ENCODE results near the gene CD27.
"Not testable (repeated sequence)": the region's sequence is repeated elsewhere in the genome, so short reads cannot be mapped to it uniquely, and the experiment has no call there.

CD27 gene

DNA sequence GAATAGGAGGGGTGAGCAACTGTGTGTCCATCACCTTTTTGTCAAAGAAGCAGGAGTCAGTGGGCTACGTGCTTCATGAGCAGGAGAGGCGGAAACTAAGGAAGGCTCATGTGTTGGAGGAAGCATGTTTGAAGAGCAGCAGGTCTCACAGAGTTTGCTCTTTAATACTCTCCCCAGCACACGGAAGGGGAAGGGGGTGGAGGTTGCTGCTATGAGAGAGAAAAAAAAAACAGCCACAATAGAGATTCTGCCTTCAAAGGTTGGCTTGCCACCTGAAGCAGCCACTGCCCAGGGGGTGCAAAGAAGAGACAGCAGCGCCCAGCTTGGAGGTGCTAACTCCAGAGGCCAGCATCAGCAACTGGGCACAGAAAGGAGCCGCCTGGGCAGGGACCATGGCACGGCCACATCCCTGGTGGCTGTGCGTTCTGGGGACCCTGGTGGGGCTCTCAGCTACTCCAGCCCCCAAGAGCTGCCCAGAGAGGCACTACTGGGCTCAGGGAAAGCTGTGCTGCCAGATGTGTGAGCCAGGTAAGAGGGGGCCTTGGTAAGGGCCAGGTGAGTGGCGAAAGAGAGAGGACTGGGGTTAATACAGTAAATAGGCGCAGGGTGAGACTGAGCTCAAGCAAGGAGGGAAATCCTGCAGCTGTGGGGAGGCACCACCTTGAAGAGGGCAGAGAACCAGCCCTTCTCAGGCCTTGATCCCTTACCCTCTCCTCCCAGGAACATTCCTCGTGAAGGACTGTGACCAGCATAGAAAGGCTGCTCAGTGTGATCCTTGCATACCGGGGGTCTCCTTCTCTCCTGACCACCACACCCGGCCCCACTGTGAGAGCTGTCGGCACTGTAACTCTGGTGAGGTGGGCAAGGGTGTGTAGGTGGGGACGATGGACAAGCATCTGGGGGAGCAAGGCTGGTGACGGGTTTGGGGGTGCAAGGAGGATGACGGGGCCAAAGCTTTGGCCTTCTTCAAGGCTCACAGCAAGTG is at the start of gene CD27:
TSS of gene CD27 (plus strand) at position 252 of the 985 bp plus-strand sequence. CDS start at position 393, 141 bp downstream.
- no peak for DNase-seq (ENCODE audit: low read depth)

DNA sequence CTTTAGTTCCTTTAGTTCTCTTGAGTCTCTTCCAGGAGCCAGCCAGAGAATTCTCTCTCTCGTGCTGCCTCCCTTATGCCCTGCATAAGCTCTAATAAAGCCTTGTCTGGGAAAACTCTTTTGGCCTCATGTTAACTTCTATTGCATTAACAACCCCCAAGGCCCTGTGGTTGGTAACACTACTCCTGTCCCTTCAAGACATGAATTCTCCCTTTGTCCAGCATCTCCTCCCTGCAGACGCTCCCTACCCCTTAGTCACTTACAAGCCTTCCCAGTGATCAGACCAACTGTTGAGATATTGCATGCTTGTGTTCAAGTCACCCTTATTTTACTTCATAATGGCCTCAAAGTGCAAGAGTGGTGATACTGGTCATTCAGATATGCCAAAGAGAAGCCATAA is 48.7 kb upstream of the CD27 start:
- no peak for DNase-seq (ENCODE audit: low read depth)

DNA sequence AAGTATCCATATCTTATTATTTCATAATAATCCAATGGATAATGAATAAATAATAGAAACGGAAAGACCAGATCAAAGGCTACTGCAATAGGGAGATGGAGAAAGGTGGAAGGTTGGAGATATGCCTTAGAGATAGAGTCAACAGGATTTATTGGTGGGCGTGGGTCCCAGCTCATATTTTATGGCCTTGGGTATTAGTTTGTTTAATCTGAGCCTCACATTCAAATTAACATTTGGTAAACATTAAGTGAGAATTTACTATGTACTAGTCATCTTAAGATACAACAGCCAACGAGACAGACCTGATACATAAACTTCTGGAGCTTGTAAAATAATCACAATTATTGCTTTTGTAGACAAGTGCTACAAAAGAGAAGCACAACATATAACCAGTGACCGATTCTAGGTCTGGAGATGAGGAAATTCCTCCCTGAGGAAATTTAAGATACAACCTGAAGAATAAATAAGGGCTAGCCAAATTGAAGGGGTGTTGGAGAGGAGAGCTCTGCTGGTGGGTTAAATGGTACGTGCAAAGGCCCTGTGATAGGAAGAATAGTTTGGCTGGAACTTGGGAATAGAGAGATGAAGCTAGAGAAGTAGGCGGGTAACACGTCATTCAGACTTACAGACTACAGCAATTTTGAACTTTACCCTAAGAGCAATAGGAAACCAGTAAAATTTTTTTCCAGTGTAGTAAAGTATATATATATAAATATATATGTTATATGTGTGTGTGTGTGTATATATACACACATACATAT is 44.7 kb upstream of the CD27 start:
- no peak for DNase-seq (ENCODE audit: low read depth)

DNA sequence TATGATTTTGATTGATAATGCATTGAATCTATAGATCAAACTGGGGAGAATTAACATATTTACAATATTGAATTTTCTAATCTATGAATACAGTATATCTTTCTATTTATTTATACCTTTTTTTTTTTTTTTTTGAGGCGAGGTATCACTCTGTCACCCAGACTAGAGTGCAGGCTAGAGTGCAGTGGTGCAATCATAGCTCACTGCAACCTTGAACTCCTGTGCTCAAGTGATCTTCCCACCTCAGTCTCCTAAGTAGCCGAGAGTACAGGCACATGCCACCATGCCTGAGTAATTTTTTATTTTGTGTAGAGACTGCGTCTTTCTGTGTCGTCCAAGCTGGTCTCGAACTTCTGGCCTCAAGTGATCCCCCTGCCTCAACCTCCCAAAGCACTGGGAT is 40.4 kb upstream of the CD27 start:
- no peak for DNase-seq (ENCODE audit: low read depth)

DNA sequence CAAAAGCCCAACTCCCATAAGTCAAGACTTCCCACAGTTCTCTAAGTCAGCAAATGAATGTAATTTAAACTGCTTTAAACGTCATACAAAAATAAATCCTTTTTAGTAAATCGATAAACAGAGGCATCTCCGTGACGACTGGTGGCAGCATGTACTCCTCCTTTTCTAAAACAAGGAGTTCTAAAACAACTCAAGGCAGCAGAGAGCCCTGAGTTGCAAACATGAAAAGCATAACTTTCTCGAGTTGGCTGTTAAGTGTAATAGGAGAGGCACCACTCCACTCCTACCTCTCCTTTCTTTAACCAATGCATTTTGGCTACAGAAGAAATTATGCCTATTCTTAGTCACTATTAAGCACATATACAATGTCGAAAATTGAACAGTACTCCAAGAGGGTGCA is 38.8 kb upstream of the CD27 start:
- DNase-seq (ENCODE audit: low read depth) = no peak

DNA sequence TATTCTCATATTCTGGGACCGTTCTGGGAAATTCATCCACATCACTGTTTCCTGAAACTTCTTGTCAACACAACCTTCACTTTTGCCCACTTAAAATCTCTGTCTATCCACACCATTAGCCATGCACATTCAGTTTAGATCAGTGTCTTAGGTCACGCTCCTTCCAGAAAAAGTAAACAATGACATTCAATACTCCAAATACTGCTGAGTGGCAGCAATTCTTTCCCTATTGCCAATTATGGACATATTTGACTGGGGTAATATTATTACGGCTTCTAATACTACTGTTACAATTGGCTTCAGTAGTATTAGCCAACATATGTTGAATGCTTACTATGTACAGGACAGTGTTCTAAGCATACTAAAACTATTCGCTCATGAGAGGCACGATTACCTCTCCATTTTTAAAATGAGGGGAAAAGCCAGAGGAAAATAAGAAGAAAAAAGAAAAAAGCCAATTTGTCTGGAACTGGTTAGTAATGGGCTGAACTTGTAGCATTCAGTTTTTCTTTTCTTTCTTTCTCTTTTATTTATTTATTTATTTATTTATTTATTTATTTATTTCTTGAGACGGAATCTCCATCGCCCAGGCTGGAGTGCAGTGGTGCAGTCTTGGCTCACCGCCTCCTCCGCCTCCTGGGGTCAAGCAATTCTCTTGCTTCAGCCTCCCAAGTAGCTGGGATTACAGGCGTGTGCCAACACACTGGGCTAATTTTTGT is 37.4 kb upstream of the CD27 start:
- DNase-seq (ENCODE audit: low read depth) = no peak

DNA sequence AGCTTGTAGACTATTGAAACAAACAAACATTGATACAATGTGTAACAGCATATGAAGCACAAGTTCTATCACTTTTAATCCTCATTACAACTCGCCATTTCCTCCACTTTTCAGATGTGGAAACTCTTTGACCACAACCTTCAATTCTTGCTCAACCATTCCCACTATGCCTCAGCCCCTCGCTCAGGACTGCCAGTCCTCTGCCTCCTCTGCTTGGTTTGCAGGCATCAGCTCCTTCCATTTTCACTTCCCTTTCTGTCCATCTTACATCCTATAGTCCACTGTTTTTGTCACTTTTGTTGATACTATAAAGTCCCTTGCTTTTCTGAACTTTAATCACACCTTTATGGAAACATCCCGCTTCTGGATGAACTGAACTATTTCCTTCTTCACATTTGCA is 28.2 kb upstream of the CD27 start:
- no peak for DNase-seq (ENCODE audit: low read depth)

DNA sequence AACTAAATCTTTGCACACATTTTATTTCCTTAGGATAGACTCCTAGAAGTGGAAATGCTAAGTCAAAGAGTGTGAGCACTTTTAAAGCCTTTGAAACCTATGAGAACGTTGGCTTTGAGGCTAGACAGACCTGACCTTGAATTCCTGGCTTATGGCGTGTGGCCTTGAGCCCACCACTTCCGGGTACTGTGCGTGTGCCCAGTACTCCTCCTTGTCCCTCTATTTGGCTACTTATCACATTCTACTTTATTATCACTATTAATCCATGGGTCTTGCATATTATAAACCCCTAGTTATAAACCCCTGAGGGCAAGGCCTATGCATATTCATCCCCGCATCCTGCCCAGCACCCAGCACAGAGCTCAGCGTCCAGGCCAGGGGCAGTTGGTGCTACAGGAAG is 26.0 kb upstream of the CD27 start:
- no peak for DNase-seq (ENCODE audit: low read depth)

DNA sequence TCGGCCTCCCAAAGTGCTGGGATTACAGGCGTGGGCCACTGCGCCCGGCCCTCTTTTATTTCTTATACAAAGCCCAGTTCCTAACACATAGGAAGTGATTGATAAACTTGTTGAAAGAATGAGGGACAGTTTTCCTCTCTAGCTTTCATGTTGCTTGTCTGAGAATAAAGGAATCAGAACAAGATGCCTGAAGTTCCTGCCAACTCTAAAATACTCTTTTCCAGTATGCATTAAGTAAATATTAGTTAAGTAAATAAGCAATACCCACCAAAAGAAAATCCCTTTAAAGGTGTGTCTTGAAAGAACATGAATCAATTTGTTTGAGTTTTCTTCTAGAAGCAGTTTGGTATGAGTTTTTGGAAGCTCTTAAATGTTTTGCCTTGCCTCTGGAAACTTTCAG is 24.4 kb upstream of the CD27 start:
- DNase-seq (ENCODE audit: low read depth) = no peak

DNA sequence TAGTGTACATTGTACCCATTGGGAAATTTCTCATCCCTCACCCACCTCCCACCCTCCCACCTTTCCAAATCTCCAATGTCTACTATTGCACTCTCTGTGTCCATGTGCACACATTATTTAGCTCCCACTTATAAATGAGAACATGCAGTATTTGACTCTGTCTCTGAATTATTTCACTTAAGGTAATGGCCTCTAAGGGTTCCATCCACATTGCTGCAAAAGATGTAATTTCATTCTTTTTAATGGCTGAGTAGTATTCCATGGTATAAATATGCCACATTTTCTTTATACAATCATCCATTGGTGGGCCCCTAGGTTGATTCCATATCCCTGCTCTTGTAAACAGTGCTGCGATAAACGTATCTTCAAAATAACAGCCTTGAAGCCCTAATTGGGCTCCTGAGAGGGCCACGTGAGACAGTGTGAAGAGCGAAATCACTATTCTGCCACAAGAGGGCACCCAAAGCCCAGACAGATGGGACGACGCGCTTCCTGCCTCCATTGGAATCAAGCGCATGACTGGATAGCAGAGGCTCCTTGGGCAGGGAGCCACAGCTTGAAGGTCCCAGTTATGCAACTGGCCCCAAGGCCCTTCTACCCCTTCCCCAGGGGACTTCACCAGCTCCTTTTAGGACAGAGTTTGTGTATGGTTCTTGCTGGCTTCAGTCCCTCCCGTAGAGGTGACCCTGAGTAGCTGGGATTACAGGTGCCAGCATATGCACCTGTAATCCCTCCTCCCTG is 21.3 kb upstream of the CD27 start:
- DNase-seq (ENCODE audit: low read depth) = peak; percentile 55

DNA sequence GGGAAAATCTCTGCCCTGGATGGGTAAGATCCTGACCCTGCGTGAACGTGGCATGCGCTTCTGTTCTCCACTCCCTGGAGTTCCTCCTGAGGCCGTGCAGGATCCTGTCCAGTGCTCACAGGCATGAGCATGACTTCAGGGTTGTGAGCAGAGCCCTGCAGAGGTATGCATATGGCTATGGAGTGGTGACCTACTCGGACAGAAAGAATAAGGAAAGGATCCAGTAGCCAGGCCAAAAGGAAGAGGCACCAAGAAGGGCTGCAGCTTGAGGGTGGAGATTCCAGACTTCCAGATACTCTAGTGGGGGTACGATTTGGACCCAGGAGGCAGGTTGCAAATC is 20.8 kb upstream of the CD27 start:
- DNase-seq (ENCODE audit: low read depth) = no peak

DNA sequence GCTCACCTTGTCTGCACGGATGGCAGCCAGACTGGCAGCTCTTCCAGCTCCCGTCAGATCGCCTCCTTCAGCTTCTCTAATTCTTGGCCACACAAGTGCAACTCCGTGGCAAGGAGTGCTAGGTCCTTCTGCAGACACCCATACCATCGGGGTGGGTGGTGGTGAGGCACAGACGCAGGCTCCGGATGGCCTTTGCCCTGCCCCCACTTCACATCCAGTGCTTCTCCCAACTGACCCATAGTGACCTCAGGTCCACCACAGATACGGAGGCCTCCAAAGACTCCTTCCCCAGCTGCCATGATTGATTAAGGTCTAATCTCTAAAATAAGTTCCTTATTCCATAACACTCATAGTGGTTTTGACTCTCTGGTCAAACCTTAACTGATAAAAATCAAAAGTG is 19.9 kb upstream of the CD27 start:
- DNase-seq (ENCODE audit: low read depth) = no peak

DNA sequence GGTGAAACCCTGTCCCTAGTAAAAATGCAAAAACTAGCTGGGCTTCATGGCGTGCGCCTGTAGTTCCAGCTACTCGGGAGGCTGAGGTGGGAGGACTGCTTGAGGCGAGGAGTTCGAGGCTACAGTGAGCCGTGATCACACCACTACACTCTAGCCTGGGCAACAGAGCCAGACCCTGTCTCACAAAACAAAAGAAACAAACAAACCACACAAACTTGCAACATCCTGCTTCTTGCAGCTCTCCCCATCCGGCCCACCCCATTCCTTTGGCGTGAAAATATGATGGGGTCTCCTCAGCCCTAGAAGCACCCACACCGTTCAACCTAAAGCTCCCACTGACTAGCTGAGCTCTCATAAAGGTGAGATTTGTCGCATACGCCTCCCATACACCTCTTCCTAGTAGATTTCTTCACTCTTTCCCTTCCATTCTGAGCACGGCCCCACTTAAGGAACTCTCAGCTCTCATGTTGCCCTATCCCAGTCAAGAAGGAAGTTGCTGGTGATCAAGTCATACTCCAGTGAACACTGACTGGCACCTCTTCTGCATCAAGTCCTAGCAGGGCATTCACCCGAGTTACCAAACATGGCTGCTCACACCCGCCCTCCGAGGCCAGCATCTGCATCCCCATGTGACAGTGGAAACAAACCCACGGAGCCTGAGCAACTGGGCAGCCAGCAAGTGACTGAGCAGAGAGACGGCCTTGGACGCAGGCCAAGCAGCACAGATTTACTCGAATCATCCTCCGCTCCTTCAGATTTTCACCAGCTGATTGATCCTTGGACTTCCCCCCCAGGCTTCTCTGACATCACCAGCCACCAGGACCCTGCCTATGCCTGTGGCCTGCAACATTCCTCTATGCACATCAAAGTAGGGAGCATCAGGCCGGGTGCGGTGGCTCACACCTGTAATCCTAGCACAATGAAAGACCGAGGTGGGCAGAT is 18.9 kb upstream of the CD27 start:
- DNase-seq (ENCODE audit: low read depth) = no peak

DNA sequence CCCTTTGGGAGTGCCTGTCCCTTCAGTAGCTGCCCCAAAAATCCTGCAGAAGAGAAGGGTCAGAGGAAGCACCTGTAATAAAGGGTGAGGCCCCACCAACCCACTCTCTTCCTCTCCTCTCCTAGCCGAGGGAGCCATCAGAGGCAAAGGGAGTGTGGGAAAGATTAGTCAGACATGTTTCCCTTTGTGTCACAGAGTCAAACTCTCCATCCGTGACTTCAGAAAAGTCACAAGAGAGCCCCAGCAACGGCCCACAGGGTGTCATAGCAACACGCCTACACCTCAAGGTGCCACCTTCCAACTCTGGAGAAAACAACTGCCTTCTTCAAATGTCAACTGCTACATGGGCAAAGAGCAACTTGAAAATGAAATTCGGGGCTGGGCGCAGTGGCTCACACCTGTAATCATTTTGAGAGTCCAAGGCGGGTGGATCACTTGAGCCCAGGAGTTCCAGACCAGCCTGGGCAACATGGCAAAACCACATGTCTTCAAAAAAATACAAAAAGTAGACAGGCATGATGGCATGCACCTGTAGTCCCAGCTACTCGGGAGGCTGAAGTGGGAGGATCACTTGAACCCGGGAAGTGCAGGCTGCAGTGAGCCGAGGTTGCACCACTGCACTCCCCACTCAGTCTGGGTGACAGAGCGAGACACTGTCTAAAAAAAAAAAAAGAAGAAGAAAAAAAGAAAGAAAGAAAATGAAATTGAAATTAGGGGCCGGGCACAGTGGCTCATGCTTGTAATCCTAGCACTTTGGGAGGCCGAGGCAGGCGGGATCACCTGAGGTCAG is 17.7 kb upstream of the CD27 start:
- peak; percentile 65 for DNase-seq (ENCODE audit: low read depth)

DNA sequence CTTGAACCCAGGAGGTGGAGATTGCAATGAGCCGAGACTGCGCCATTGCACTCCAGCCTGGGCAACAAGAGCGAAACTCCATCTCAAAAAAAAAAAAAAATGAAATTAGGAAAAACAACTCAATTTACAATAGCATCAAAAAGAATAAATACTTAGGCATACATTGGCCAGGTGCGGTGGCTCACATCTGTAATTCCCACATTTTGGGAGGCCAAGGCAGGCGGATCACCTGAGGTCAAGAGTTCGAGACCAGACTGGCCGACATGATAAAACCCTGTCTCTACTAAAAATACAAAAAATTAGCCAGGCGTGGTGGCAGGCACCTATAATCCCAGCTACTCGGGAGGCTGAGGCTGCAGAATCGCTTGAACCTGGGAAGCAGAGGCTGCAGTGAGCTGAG is 17.0 kb upstream of the CD27 start:
- DNase-seq (ENCODE audit: low read depth) = not testable (repeated sequence)

DNA sequence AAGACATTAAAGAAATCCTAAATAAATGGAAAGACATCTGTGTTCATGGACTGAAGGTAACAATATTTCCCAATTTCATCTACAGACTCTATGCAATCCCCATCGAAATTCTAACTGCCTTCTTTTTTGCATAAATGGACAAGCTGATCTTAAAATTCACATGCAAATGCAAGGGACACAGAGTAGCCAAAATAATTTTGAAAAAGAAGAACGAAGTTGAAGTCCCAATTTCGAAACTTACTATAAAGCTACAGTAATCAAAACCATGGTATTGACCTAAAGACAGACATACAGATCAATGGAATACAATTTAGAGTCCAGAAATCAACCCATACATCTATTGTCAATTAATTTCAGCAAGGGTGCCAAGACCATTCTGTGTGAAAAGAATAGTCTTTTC is 16.4 kb upstream of the CD27 start:
- DNase-seq (ENCODE audit: low read depth) = no peak

DNA sequence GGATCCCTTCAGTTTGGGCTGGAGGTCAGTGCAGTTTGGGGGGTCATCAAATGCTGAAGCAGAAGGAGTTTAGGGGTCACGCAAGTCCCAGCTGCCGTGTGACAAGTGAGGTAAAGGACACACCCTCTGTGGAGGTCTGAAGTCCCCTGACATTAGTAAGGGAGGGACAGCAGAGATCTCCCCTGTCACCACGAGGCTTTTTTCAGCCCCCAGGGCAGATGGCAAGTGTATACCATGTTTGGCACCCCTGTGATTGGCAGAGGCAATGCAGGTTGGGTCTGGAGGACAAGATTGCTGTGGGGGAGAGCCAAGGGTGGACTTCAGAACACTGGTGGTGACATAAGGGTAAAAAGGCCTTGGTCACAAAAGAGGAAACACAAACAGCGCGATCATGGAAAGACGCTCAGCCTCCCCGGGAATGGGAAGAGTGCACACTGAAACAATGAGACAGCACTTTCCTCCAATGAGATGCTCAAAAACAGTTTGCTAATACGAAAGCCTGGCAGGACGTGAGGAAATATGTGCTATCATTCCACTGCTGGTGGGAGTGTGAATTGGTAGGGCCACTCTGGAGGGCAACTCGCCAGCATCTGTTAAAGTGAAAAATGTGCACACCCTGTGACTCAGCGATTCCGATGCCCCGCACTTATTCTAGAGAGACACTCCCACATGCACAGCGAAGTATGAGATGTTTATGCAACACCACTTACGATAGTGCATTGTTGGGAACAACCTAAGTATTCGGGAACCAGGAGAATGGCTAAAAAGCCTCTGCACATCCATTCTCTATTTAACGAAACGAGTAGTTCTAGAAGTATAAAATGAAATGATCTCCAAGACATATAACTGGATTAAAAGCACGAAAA is 14.4 kb upstream of the CD27 start:
- no peak for DNase-seq (ENCODE audit: low read depth)

DNA sequence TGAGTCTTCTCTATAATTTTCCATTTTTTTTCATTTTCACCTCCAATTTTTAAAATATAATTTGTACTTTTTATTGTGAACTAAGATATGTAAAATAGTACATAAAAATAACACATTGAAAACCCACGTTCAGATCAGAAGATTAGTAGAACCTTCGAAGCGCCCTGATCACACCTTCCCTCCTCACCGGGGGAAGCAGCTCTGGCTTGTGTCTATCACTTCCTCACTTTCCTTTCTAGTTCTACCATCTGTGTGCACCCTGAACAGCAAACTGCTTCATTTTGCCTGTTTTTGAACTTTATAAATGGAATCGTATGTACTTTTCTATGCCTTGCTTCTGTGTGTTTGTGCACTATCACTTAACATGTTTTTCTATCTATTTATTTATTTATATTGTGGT is 11.8 kb upstream of the CD27 start:
- DNase-seq (ENCODE audit: low read depth) = no peak

All from activated T-helper 1 cell treated with Interleukin-2 at 50 U/mL for 16 hours (primary cell).